ENCODE data around the gene EI24.

EI24 gene

DNA sequence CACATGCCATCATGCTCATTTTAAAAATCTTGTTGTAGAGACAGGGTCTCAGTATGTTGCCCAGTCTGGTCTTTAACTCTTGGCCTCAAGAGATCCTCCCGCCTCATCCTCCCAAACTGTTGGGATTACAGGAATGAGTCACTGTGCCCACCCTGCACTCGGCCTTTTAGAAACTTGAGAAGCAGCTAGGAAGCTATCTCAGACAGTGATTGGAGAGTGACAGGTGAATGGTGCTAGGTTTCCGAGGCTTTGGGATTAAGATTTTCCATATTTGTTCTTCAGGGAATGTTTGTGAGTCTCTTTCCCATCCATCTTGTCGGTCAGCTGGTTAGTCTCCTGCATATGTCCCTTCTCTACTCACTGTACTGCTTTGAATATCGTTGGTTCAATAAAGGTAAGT, 10.5 kb downstream of the EI24 start:
- DNase-seq (ENCODE audit: low read depth in 2 of 2) = no peak

DNA sequence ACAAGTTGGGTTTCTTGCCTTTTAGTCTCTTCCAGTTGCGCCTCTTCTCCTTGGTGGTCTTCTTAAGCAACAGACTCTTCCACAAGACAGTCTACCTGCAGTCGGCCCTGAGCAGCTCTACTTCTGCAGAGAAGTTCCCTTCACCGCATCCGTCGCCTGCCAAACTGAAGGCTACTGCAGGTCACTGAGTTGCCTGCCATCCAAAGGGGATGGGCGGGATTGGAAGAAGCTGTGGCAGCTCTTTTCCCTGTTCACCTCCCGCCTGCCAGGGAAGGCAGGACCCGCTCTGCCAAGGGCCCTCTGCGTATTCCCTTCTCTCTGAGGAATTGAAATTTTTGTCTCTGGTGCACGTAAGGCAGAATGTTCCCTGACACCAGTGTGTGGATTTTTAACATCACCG, 14.2 kb downstream of the EI24 start:
- DNase-seq (ENCODE audit: low read depth in 2 of 2) = no peak

DNA sequence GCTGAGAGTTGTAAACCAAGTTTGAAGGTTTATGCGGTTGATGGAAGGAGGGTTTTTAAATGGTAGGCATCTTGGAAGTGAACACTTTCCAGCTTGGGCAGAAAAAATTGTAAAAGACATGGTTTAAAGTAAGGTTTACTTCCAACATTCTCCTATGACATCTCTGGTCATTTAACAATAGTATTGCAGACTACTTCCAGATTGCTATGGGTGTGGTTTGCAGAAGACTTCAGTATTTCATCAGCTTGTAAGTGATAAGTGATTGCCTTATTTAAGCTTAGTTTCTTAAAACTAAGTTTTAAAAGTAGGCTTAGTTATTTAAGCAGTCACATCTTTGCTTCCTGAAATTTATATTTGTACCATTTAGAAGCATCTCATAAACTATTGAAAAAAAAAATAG, 16.2 kb downstream of the EI24 start:
- DNase-seq (ENCODE audit: low read depth in 2 of 2) = no peak

DNA sequence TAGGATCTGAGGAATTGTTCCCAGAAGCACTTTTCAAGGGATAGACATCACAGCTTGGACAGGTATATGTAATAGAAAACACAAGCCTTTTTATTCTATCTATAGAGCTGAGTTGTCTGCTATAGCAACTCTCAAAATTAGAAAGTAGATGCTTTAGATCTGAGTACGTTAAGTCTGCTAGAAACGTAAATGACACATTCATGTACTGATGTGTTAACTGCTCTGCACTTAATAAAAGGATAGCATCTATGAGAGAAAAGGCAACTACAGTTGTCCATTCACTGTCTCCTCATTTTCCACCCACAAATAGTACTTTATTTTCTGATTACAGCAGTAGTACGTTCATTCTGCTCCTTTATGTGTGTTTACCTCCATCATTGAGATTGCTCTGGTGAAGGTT, 17.3 kb downstream of the EI24 start:
- DNase-seq (ENCODE audit: low read depth in 2 of 2) = no peak

DNA sequence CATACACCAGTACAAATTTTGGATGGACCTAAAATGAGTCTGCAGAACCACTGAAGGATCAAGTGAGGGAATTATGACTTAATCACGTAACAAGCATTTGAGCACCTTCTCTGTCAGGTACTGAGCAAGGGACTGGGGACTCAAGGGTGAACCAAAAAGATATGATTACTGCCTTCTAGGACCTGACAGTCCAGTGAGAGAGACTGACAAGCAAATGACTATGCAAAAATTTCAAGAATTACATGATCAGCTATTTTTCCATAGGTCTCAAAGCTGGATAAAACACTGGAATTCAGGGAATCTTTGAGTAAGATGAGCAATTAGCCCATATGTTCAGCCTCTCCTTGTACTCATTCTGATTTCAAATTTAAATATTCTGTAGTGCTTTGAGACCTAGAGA, 18.2 kb downstream of the EI24 start:
- no peak for DNase-seq (ENCODE audit: low read depth in 2 of 2)

DNA sequence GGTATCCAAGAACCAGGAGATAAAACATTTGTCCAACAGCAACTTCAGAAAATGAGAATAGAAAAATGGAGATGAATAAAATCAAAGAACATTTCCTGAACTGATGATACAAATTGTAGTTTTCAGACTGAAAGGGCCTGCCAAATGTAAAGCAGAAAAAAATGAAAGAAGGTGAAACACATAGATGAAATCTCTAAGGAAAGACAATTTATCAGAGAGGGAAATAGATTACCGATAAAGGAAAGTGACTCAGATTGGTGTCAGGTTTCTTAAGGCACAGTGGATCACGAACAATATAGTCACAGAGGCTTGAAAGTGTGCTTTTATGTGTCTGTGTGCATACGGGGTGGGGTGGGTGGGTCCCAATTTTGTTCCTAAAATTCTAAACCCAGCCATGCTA, 19.2 kb downstream of the EI24 start:
- no peak for DNase-seq (ENCODE audit: low read depth in 2 of 2)

DNA sequence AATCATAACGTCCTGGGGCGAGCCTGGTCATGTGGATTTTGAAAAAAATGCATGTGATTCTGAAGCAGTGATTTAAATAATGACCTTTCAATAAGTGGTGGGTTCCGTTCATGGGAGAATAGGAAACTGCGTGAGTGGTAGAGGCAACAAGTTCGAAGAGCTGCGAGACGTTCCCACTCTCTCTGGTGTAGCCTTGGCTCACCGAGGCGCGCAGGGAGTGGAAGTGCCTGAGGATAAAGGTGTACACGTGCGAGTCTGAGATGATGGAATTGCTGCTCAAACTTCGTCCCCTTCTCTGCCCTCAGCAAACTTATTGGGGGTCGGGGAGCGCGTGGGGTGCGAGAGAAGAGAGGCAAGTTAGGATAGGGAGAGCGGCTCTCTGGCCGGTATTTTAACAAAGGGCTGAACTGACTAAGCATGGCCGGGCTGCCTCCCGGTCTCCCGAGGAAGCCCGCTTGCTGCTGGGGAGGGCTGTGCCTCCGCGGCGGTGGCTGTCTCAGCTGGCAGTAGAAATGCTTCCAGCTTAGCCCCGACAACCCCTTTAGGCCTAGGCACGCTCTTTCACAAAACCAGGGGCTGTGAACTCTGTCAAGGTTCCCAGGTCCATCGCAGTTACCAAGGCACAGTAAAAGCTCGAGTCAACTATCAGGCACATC, 22.5 kb downstream of the EI24 start:
- DNase-seq (ENCODE audit: low read depth in 2 of 2) = peak; percentile 24 to 25

DNA sequence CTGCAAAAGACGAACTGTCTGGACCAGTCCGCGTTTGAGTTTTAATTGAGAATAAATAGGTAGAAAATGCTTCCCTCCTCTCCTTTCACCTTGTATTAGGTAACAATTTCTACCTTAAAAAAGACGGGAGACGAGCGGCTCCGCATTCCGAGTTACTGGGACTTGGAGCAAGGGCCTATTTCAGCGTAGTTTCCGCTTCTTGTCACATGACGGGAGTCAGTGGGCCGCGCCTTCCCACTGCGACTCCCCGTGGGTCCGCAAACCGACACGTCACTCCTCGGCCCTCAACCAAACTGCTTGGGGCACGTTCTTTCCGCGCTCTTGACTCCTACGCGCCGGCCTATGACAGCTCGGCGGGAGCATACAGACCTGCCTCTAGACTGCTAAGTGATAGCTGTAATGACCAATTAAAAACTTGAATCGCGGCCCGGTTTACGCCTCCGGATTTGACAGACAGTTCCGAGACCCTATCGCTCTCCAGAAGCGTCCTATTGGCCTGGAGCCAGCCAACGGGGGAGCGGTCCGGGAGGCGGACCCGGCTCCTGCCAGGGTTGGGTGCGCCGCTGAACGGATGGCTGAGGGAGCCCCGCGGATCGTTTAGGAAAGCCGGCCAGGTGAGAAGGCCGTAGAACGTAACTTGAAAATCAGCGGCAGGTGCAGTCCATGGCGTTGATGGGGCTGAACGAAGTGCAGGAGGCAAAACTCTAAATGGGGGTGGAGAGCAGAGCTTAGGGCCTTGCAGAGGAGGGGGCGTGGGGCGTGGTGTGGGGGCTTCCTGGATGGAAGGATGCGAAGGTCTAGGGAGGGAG, 23.2 kb downstream of the EI24 start, which contains the start of gene STT3A:
Gene STT3A, plus strand, starts transcription at position 548 of the 809 bp plus-strand sequence. CDS start 3,064 bp downstream, outside the sequence.
- peak; percentile 95 to 97 for DNase-seq (ENCODE audit: low read depth in 2 of 2)

DNA sequence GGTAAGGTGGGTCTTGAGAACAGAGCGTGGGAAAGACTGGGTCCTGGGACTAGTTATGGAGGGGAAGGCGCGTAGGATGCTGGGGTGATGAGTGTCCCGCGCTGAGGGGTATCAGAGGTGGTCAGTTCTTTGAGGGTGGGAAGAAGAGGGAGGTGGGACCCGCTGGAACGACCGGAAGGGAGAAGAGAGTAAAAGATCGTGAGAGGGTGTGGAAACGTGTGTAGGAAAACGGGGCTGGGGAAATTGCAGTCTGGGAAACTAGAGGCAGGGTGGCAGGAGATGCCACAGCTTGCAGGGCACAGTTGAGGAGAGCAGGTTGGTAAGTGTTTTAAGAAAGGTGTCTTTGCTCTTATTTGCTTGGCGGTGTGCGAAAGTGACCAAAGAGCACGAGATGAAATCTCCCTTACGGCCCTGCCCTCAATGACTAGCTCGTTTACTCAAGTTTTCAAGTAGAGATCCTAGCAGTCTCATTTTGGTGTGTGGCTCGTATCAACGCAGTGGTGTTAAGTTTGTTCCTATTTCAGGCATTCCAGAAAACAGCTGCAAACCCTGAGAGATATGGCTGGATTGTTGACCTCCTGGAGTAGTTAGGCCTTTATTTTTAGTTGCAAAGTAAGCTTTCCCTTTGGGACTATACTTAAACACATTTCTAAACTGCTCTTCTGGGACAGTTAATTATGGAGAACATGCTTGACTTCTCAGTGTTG, 24.0 kb downstream of the EI24 start:
- peak in 1 of 2 donors; percentile 11 for DNase-seq (ENCODE audit: low read depth in 2 of 2)

DNA sequence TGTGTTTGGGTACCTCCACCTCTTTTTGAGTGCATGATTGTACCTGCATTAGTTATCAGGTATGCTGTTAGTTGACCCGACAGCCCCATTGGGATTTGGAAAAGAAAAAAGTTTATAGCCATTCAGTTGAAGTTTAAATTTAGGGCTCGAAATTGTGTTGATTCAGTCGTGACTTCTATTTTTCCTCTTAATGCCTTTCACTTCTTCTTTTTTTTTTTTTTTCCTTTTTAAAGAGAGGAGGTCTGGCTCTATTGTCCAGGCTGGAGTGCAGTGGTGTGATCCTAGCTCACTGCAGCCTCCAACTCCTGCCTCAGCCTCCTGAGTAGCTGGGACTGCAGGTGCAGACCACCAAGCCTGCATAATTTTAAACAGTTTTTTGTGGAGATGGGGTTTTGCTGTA, 25.7 kb downstream of the EI24 start:
- DNase-seq (ENCODE audit: low read depth in 2 of 2) = no peak

DNA sequence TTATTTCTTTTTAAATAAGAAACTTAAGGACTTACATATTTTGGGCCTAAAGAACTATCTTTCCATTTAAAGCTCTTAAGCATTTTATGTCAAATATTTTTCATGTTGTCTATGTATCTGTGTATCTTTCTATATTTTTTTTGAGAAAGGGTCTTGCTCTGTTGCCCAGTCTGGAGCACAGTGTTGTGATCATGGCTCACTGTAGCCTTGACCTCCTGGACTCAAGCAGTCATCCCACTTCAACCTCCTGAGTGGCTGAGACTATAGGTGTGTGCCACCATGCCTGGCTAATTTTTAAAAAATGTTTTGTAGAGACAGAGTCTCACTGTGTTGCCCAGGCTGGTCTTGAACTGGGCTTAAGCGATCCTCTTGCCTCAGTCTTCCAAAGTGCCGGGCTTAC, 31.4 kb downstream of the EI24 start:
- no peak for DNase-seq (ENCODE audit: low read depth in 2 of 2)

DNA sequence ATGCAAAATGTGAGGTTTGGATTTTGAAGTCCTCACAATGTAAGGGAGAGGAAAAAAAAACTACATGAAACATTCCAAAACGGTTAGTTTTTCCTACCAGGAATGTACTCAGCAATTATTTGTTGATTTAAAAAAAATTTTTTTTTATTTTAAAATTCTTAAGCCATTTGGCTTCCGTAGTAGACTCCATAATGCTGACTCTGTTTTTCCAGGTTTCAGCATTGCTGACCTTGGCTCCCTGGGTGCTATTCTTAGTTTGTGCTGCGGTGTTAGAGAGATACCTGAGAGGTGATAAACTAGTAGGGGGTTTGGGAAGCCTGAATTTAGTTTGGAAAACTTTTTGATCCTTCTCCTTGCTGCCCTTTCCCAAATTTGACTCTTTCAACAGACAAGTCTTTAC, 33.9 kb downstream of the EI24 start:
- no peak for DNase-seq (ENCODE audit: low read depth in 2 of 2)

DNA sequence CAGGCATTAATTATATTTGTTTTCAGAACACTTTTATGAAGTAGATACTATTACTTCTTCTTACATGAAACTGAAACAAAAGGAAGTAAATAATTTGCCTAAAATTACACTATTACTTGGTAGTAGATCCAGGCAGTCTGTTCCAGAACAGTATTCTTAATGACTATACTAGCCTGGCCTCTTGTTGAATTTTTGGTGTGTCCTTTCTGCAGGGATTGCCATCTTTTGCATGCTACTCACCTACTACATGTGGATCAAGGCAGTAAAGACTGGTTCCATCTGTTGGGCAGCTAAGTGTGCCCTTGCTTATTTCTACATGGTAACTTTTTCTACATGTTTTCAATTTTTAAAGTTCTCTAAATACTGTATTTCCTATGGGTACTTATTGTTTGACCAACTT, 36.1 kb downstream of the EI24 start:
- no peak for DNase-seq (ENCODE audit: low read depth in 2 of 2)

DNA sequence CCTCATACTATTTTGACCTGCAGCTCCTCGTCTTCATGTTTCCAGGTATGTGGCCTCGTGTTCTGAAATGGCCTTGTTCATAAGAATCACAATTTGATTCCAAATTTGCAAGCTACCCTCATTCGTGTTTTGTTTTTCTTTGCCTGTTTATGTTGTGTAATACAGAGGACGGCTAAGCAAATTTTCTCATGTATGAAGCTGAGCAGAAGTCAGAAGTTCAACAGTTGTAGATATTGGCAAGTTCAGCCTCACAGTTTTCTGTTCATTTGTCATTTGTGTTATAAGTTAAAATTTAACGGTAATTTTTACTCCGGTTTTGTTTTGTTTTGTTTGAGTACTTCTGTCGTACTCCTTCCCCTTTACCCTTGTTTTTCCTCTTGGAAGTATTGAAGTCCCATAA, 40.3 kb downstream of the EI24 start:
- no peak for DNase-seq (ENCODE audit: low read depth in 2 of 2)

DNA sequence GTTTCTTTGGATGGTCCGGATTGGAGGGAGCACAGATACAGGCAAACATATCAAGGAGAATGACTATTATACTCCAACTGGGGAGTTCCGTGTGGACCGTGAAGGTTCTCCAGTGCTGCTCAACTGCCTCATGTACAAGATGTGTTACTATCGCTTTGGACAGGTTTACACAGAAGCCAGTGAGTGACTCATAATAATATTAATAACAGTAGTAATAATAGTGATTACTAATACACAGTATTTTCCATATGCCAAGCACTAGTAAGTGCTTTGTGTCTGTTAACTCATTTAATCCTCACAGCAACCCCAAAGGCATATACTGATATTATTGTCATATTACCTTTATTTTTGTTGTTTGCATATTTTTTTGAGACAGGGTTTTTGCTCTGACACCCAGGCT, 49.1 kb downstream of the EI24 start:
- DNase-seq (ENCODE audit: low read depth in 2 of 2) = no peak

DNA sequence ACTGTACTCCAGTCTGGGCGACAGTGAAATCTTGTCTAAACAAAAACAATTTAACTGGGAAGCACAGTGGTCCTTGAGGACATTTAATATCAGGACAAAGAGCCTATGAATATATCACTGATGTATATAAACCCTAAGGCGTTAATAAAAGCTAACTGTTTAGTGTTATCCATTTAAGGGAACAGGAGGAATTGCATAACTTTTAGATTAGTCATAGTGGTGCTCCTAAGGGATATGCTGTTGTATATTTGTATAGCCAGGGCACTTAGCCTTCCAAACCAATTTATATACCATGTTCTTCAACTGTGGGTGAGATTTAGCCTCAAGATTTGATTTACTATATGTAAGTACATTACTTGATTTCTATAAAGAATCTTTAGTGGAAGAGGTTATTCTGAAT, 52.7 kb downstream of the EI24 start:
- DNase-seq (ENCODE audit: low read depth in 2 of 2) = no peak

DNA sequence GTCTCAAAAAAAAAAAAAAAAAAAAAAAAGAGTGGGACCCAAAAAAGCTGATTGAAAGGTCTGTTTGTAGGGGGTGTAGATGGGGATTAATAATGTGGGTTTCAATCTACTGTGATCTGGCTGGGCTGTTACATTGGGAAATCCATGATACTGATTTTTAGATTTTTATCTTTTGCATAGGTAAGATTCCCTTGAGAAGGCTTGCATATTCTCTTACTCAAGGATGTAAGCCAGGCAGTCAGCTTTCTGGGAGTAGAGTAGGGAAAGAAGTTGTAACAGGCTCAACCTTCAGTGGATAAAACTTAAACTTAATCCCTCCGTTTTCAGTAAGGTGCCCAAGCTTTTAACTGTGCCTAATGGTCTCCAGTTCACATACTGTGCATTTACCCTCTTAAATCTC, 53.8 kb downstream of the EI24 start:
- no peak for DNase-seq (ENCODE audit: low read depth in 2 of 2)

DNA sequence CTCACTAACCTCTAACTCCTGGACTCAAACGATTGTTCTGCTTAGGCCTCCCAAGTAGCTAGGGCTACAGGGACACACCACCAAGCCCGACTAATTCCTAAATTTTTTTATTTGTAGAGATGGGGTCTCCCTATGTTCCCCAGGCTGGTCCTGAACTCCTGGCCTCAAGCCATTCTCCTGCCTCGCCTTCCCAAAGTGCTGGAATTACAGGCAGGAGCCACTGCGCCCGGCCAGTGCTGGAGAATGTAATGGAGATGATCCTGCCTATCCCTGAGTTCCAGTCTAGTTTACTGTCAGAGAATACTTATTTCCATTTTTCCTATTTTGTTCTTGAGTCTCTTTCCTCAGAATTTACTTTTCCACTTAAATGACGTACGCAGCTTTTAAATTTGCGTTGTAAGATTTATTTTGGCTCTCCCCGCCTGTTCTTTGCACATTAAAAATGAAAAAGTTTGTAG, 55.5 kb downstream of the EI24 start, which contains the start of gene CHEK1:
Gene CHEK1, plus strand, starts transcription at position 408 of the 458 bp plus-strand sequence. CDS start 1,606 bp downstream, outside the sequence.
- DNase-seq (ENCODE audit: low read depth in 2 of 2) = no peak

DNA sequence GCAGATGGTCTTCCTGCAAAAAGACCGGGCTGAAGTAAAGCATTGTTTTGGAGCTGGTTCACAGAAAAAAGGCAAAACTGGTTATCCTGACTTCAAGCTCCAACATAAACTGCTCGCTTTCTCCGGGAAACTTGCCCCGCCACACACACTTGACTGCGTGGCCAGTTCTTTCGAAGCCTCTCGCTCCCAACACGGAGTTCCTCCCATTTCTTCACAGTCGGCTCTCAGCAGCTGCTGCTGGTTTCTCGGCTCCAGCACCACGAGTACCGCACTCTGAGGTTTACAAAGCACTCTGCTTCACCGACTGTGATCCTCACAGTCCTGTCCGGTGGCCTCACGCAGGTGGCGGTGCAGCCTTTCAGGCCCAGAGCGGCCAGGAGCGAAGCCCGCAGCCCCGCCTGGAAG, 56.0 kb downstream of the EI24 start:
- no peak for DNase-seq (ENCODE audit: low read depth in 2 of 2)

DNA sequence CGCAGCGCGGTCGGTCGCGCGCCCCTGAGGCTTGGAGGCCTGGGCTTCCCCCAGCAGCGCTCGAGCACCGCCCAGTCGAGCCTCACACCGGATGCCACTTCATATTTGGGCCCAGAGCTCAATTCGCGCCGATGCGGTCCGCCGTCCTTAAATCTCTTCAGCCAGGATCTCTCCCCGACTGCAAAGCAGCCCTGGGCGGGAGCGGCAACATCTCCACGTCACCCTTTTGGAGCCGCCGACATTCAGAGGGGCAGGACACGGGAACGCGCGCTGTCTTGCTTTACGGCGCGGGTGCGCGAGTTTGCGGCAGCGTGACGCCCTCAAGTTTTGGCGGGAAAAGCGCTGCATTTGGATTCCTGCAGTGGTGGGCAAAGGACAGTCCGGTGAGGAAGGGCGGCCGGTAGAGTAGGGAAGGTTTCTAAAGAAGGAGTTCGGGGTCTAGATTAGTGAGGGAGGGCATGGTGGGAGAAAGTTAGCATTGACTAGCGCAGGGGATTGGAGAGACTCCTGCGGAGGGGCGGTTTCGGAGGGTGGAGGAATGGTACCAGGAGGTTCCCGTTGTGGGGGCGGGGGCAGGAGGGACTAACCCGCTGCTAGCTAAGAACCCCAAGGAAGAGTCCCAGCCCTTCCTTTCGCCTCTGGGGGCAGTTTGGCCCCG, 56.5 kb downstream of the EI24 start:
- DNase-seq (ENCODE audit: low read depth in 2 of 2) = peak; percentile 82 to 83

DNA sequence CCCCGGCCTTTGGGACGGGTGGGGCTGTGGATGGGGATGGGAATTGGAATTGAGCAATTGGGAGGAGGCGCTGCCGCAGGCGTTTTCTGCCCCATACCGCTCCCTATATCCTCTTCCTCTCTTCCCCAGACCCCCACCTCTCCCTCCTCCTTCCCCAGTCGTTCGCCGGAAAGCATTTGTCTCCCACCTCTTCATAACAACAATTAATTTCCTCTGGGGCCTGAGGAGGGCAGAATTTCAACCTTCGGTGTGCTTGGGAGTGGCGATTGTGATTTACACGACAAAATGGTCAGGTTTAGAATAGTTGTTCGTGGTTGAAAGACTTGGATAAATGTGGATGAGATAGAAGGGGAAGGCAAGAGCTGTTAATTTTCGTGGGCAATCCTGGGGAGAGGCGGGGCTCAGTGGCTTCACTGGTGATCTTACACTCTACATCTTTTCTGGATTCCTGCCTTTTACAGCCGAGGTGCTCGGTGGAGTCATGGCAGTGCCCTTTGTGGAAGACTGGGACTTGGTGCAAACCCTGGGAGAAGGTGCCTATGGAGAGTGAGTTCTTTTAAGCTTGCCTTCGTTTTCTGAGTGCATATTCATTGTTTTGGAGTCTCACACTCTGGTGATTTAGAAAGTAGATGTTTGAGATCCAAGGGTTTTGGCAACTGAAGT, 57.1 kb downstream of the EI24 start:
- peak in 1 of 2 donors; percentile 11 for DNase-seq (ENCODE audit: low read depth in 2 of 2)

All from stimulated activated CD4-positive, alpha-beta T cell treated with anti-CD3 and anti-CD28 coated beads, Interleukin-4, amount 100 ng/mL, for 48 hours (primary cell).